AG20443 (cell line): ENCODE measurements around the gene STIM1.
"Not testable (repeated sequence)": the region's sequence is repeated elsewhere in the genome, so short reads cannot be mapped to it uniquely, and the experiment has no call there.

Experiments used
- DNase-seq: peaks from one replicate; pipeline ENCODE4 v3.0.0; 2012; ENCODE audit warnings: low spot score, mixed read lengths

The STIM1 gene

GRCh38 chr11:3885855-3886254 is 30.4 kb downstream of the STIM1 start:
- no peak for DNase-seq

- no peak for DNase-seq
These were observed 31.5 kb downstream of the STIM1 start for GRCh38 chr11:3886985-3887384.

- no peak for DNase-seq
These were observed 33.4 kb downstream of the STIM1 start for GRCh38 chr11:3888876-3889275.

- no peak for DNase-seq
These were observed 34.5 kb downstream of the STIM1 start for GRCh38 chr11:3890014-3890413.

- no peak for DNase-seq
These were observed 35.3 kb downstream of the STIM1 start for GRCh38 chr11:3890806-3891205.

- no peak for DNase-seq
These were observed 36.3 kb downstream of the STIM1 start for GRCh38 chr11:3891751-3892150.

GRCh38 chr11:3892156-3892555 is 36.7 kb downstream of the STIM1 start:
- no peak for DNase-seq

- no peak for DNase-seq
These were observed 37.8 kb downstream of the STIM1 start for GRCh38 chr11:3893311-3893710.

GRCh38 chr11:3894128-3894731 is 38.8 kb downstream of the STIM1 start:
- peak; percentile 22 for DNase-seq

GRCh38 chr11:3896644-3897043 is 41.2 kb downstream of the STIM1 start:
- no peak for DNase-seq

- not testable (repeated sequence) for DNase-seq
These were observed 44.8 kb downstream of the STIM1 start for GRCh38 chr11:3900230-3900629.

- no peak for DNase-seq
These were observed 46.0 kb downstream of the STIM1 start for GRCh38 chr11:3901249-3902025.

- no peak for DNase-seq
These were observed 47.0 kb downstream of the STIM1 start for GRCh38 chr11:3902441-3902840.

GRCh38 chr11:3903207-3903896 is 47.9 kb downstream of the STIM1 start:
- DNase-seq: no peak

GRCh38 chr11:3904228-3904627 is 48.8 kb downstream of the STIM1 start:
- DNase-seq: peak; percentile 28

GRCh38 chr11:3905080-3905953 is 49.9 kb downstream of the STIM1 start:
- peak; percentile 86 for DNase-seq

GRCh38 chr11:3906166-3906565 is 50.7 kb downstream of the STIM1 start:
- no peak for DNase-seq

- no peak for DNase-seq
These were observed 52.1 kb downstream of the STIM1 start for GRCh38 chr11:3907590-3907989.

- no peak for DNase-seq
These were observed 54.4 kb downstream of the STIM1 start for GRCh38 chr11:3909901-3910300.

- DNase-seq: no peak
These were observed 56.5 kb downstream of the STIM1 start for GRCh38 chr11:3911908-3912505.

GRCh38 chr11:3913921-3914320 is 58.5 kb downstream of the STIM1 start:
- DNase-seq: no peak

- DNase-seq: no peak
These were observed 59.3 kb downstream of the STIM1 start for GRCh38 chr11:3914805-3915204.
